Measurements from ENCODE around the gene PODXL.
"Not testable (repeated sequence)": the region's sequence is repeated elsewhere in the genome, so short reads cannot be mapped to it uniquely, and the experiment has no call there.

The PODXL gene

GRCh38 chr7:131497454-131497853 lies 59.0 kb downstream of the PODXL start:
- no peak for DNase-seq (ENCODE audit: insufficient read length, low spot score)
- FAIRE-seq = no peak

GRCh38 chr7:131495669-131496498 lies 60.5 kb downstream of the PODXL start:
- FAIRE-seq (no peak), DNase-seq (ENCODE audit: insufficient read length, low spot score) (no peak)

- no peak for DNase-seq (ENCODE audit: insufficient read length, low spot score)
- no peak for FAIRE-seq
Observed at GRCh38 chr7:131494182-131494581, 62.2 kb downstream of the PODXL start.

GRCh38 chr7:131493581-131493980 lies 62.8 kb downstream of the PODXL start:
- FAIRE-seq = no peak

GRCh38 chr7:131493081-131493480 lies 63.3 kb downstream of the PODXL start:
- DNase-seq (ENCODE audit: insufficient read length, low spot score) (no peak), FAIRE-seq (no peak)

More at GRCh38 chr7:131493581-131493980, 62.8 kb downstream of the PODXL start:
- no peak for DNase-seq (ENCODE audit: insufficient read length, low spot score)

GRCh38 chr7:131489881-131490280 lies 66.5 kb downstream of the PODXL start:
- DNase-seq (ENCODE audit: insufficient read length, low spot score) (no peak), FAIRE-seq (no peak)

- DNase-seq (ENCODE audit: insufficient read length, low spot score) = no peak
- no peak for FAIRE-seq
Observed at GRCh38 chr7:131489196-131489595, 67.2 kb downstream of the PODXL start.

- FAIRE-seq = no peak
- no peak for DNase-seq (ENCODE audit: insufficient read length, low spot score)
Observed at GRCh38 chr7:131488361-131488760, 68.1 kb downstream of the PODXL start.

GRCh38 chr7:131487217-131487616 lies 69.2 kb downstream of the PODXL start:
- FAIRE-seq = no peak

GRCh38 chr7:131486346-131486745 lies 70.1 kb downstream of the PODXL start:
- FAIRE-seq (no peak), DNase-seq (ENCODE audit: insufficient read length, low spot score) (no peak)

More at GRCh38 chr7:131487217-131487616, 69.2 kb downstream of the PODXL start:
- no peak for DNase-seq (ENCODE audit: insufficient read length, low spot score)

GRCh38 chr7:131483586-131483985 lies 72.8 kb downstream of the PODXL start:
- DNase-seq (ENCODE audit: insufficient read length, low spot score) = no peak
- FAIRE-seq = no peak

- DNase-seq (ENCODE audit: insufficient read length, low spot score) = no peak
- no peak for FAIRE-seq
Observed at GRCh38 chr7:131482800-131483199, 73.6 kb downstream of the PODXL start.

GRCh38 chr7:131480384-131481315 lies 75.8 kb downstream of the PODXL start:
- FAIRE-seq (no peak), DNase-seq (ENCODE audit: insufficient read length, low spot score) (peak; percentile 44)

- FAIRE-seq (no peak), DNase-seq (ENCODE audit: insufficient read length, low spot score) (no peak)
Observed at GRCh38 chr7:131476740-131477139, 79.7 kb downstream of the PODXL start.

- FAIRE-seq (no peak), DNase-seq (ENCODE audit: insufficient read length, low spot score) (no peak)
Observed at GRCh38 chr7:131471250-131472004, 85.0 kb downstream of the PODXL start.

- FAIRE-seq = no peak
- no peak for DNase-seq (ENCODE audit: insufficient read length, low spot score)
Observed at GRCh38 chr7:131467788-131468187, 88.6 kb downstream of the PODXL start.

- FAIRE-seq = no peak
- no peak for DNase-seq (ENCODE audit: insufficient read length, low spot score)
Observed at GRCh38 chr7:131466735-131467365, 89.6 kb downstream of the PODXL start.

GRCh38 chr7:131462715-131463114 lies 93.7 kb downstream of the PODXL start:
- not testable (repeated sequence) for FAIRE-seq; DNase-seq (ENCODE audit: insufficient read length, low spot score)

GRCh38 chr7:131462059-131462458 lies 94.4 kb downstream of the PODXL start:
- FAIRE-seq = no peak
- no peak for DNase-seq (ENCODE audit: insufficient read length, low spot score)

- FAIRE-seq = no peak
- DNase-seq (ENCODE audit: insufficient read length, low spot score) = no peak
Observed at GRCh38 chr7:131459256-131459655, 97.2 kb downstream of the PODXL start.
